Activated effector memory CD4-positive, alpha-beta T cell treated with Interleukin-2 at 50 U/mL for 16 hours (primary cell): Measurements from ENCODE around the gene ANTXRL.
"Not testable (repeated sequence)": the region's sequence is repeated elsewhere in the genome, so short reads cannot be mapped to it uniquely, and the experiment has no call there.

Source experiments
- DNase-seq: peaks from one replicate; pipeline ENCODE4 v3.0.0-alpha.2; 2020

Gene ANTXRL

GRCh38 chr10:46296641-46297141 is 9.9 kb downstream of the ANTXRL start:
- DNase-seq: no peak

GRCh38 chr10:46297406-46298204 is 10.8 kb downstream of the ANTXRL start:
- no peak for DNase-seq

- no peak for DNase-seq
Measured at GRCh38 chr10:46298477-46299285, 11.9 kb downstream of the ANTXRL start.

- DNase-seq: no peak
Measured at GRCh38 chr10:46299286-46299535, 12.4 kb downstream of the ANTXRL start.

- no peak for DNase-seq
Measured at GRCh38 chr10:46299536-46300369, 13.0 kb downstream of the ANTXRL start.

GRCh38 chr10:46300370-46300711 is 13.5 kb downstream of the ANTXRL start:
- not testable (repeated sequence) for DNase-seq

- DNase-seq: no peak
Measured at GRCh38 chr10:46301056-46301645, 14.4 kb downstream of the ANTXRL start.

GRCh38 chr10:46301721-46302479 is 15.1 kb downstream of the ANTXRL start:
- no peak for DNase-seq

GRCh38 chr10:46302765-46303352 is 16.1 kb downstream of the ANTXRL start:
- not testable (repeated sequence) for DNase-seq

GRCh38 chr10:46304062-46304461 is 17.3 kb downstream of the ANTXRL start:
- DNase-seq: no peak

- not testable (repeated sequence) for DNase-seq
Measured at GRCh38 chr10:46304671-46305070, 17.9 kb downstream of the ANTXRL start.

- DNase-seq: no peak
Measured at GRCh38 chr10:46305079-46305818, 18.5 kb downstream of the ANTXRL start.

- no peak for DNase-seq
Measured at GRCh38 chr10:46305986-46306385, 19.2 kb downstream of the ANTXRL start.

- no peak for DNase-seq
Measured at GRCh38 chr10:46306516-46307184, 19.9 kb downstream of the ANTXRL start.

GRCh38 chr10:46307281-46308112 is 20.7 kb downstream of the ANTXRL start:
- DNase-seq: no peak

GRCh38 chr10:46308113-46308415 is 21.3 kb downstream of the ANTXRL start:
- DNase-seq: no peak

GRCh38 chr10:46308666-46309450 is 22.1 kb downstream of the ANTXRL start:
- no peak for DNase-seq

GRCh38 chr10:46309511-46310142 is 22.8 kb downstream of the ANTXRL start:
- DNase-seq: no peak
